MCF 10A (cell line): ENCODE measurements around the gene ACSS3. TPM values are rescaled to one million over a fixed set of nuclear protein-coding genes. Genes with fewer than 3 reads are reported as not detected.

Experiments used
- BruUV-seq: library from RNA; stranded (reverse); fragments of 400-500 nt; replicated peaks from 2 replicates; lab custom pipeline; 2021; lab: Mats Ljungman, UMichigan
- CTCF ChIA-PET: fragments of 300-600 bp; sonication (Branson Sonifier 250); formaldehyde crosslinking; extraction: SDS; loops from one replicate; lab custom pipeline; 2021; ENCODE audit warnings: antibody characterized with exemption, inconsistent platforms; lab: Yijun Ruan, JAX
- POLR2A ChIA-PET: fragments of 300-600, 350-650 bp; sonication (Branson Sonifier 250); formaldehyde crosslinking; extraction: SDS; loops from one replicate; lab custom pipeline; 2020; ENCODE audit warnings: antibody characterized with exemption, inconsistent platforms; lab: Yijun Ruan, JAX
- DNase-seq: peaks from one replicate; pipeline ENCODE4 v3.0.0-alpha.2; 2018; ENCODE audit not compliant: unreplicated experiment
- H3K27ac Mint-ChIP-seq: one replicate; pipeline ENCODE4 v1.8.0; 2022; ENCODE audit warnings: mild to moderate bottlenecking, low read depth, mixed read lengths; ENCODE audit not compliant: unreplicated experiment
- H3K27me3 Mint-ChIP-seq: one replicate; pipeline ENCODE4 v1.8.0; 2022; ENCODE audit warnings: mixed read lengths; ENCODE audit not compliant: insufficient read depth, unreplicated experiment
- H3K36me3 Mint-ChIP-seq: one replicate; pipeline ENCODE4 v1.8.0; 2022; ENCODE audit warnings: mild to moderate bottlenecking, moderate library complexity, mixed read lengths; ENCODE audit not compliant: insufficient read depth, unreplicated experiment
- H3K4me1 Mint-ChIP-seq: one replicate; pipeline ENCODE4 v1.8.0; 2022; ENCODE audit warnings: mixed read lengths; ENCODE audit not compliant: insufficient read depth, unreplicated experiment
- H3K4me3 Mint-ChIP-seq: one replicate; pipeline ENCODE4 v1.8.0; 2022; ENCODE audit warnings: mild to moderate bottlenecking, moderate library complexity, mixed read lengths; ENCODE audit not compliant: unreplicated experiment
- H3K9me3 Mint-ChIP-seq: one replicate; pipeline ENCODE4 v1.8.0; 2022; ENCODE audit warnings: mixed read lengths; ENCODE audit not compliant: unreplicated experiment
- CTCF ChIP-seq: fragments of 200-600 bp; IDR thresholded peaks from one replicate; pipeline ENCODE4 v1.8.0; 2022; ENCODE audit warnings: antibody characterized with exemption, mild to moderate bottlenecking; ENCODE audit not compliant: unreplicated experiment
- intact Hi-C: fragments of 100-400 bp; cut with micrococcal nuclease; formaldehyde crosslinking; loops from 2 replicates; pipeline ENCODE4 v1.14.1; 2022
- total RNA-seq: library from RNA; stranded (reverse); gene quantifications from 2 replicates; pipeline ENCODE4 v1.2.3, GENCODE V29; 2022

The ACSS3 gene
- total RNA-seq, 1 experiment from 2014 or later: not detected

- Mint-ChIP-seq H3K27ac (no peak overlapping the region), H3K9me3 (no peaks in the 10 kb centered on the region), H3K4me1 (no peaks in the 10 kb centered on the region), H3K36me3 (no peaks in the 10 kb centered on the region), H3K27me3 (peaks cover 14% of the 10 kb centered on the region), H3K4me3 (no peak overlapping the region)
- DNase-seq: no peak
- ChIA-PET POLR2A (no interaction called here), CTCF (interaction anchor here (1.3 kb wide), 1 partner anchor 14 kb away, joined by 4 read pairs; no protein-coding TSS in a partner anchor)
- intact Hi-C loops: no loop called here
- no peak for TF ChIP-seq CTCF
- BruUV-seq: no TSS peak
Measured at GRCh38 chr12:81083906-81084513, 6.1 kb downstream of the ACSS3 start.

- no TSS peak for BruUV-seq
- DNase-seq: no peak
- H3K4me3 Mint-ChIP-seq: no peak overlapping the region
- no peak for TF ChIP-seq CTCF
- intact Hi-C loops: no loop called here
- no peaks in the 10 kb centered on the region for H3K9me3 Mint-ChIP-seq
- H3K27me3 Mint-ChIP-seq: peaks cover 17% of the 10 kb centered on the region
- no peak overlapping the region for H3K27ac Mint-ChIP-seq
- H3K4me1 Mint-ChIP-seq: no peaks in the 10 kb centered on the region
- POLR2A ChIA-PET: no interaction called here
- no peaks in the 10 kb centered on the region for H3K36me3 Mint-ChIP-seq
- CTCF ChIA-PET: no interaction called here
Measured at GRCh38 chr12:81084811-81085350, 7.0 kb downstream of the ACSS3 start.

GRCh38 chr12:81085832-81086231 lies 8.0 kb downstream of the ACSS3 start:
- intact Hi-C loops: no loop called here
- BruUV-seq: no TSS peak
- H3K27me3 Mint-ChIP-seq: peaks cover 25% of the 10 kb centered on the region
- TF ChIP-seq CTCF: no peak
- H3K4me3 Mint-ChIP-seq: no peak overlapping the region
- no peaks in the 10 kb centered on the region for H3K4me1 Mint-ChIP-seq
- H3K27ac Mint-ChIP-seq: no peak overlapping the region
- no peaks in the 10 kb centered on the region for H3K36me3 Mint-ChIP-seq
- ChIA-PET POLR2A (interaction anchor here (0.6 kb wide), 1 partner anchor 191 kb away, joined by 5 read pairs; no protein-coding TSS in a partner anchor), CTCF (interaction anchor here (0.6 kb wide), 1 partner anchor 323 kb away, joined by 3 read pairs; no protein-coding TSS in a partner anchor)
- no peak for DNase-seq
- H3K9me3 Mint-ChIP-seq: no peaks in the 10 kb centered on the region

GRCh38 chr12:81086342-81086741 lies 8.5 kb downstream of the ACSS3 start:
- Mint-ChIP-seq H3K36me3 (no peaks in the 10 kb centered on the region), H3K4me3 (no peak overlapping the region), H3K27ac (no peak overlapping the region), H3K4me1 (no peaks in the 10 kb centered on the region), H3K27me3 (peaks cover 25% of the 10 kb centered on the region), H3K9me3 (no peaks in the 10 kb centered on the region)
- no peak for TF ChIP-seq CTCF
- intact Hi-C loops: no loop called here
- ChIA-PET POLR2A (no interaction called here), CTCF (no interaction called here)
- peak; percentile 20 for DNase-seq
- BruUV-seq: no TSS peak
